AG10803 (cell line): Measurements from ENCODE around the gene HYKK.
"Not testable (repeated sequence)": the region's sequence is repeated elsewhere in the genome, so short reads cannot be mapped to it uniquely, and the experiment has no call there.

Experiments
- DNase-seq: peaks from one replicate; pipeline ENCODE4 v3.0.0; 2010; ENCODE audit warnings: low read depth
- H3K4me3 ChIP-seq: 2 replicates; pipeline ENCODE4 v1.5.1; 2011; ENCODE audit warnings: mild to moderate bottlenecking, low read length, control low read depth
- CTCF ChIP-seq: conservative IDR thresholded peaks from 2 replicates; pipeline ENCODE4 v1.5.1; 2011; ENCODE audit warnings: mild to moderate bottlenecking, low read length, control low read depth, inconsistent platforms

HYKK gene

GRCh38 chr15:78524230-78524629, 16.9 kb downstream of the HYKK start:
- DNase-seq: no peak
- TF ChIP-seq CTCF: no peak
- H3K4me3 ChIP-seq: no peak overlapping the region

DNA sequence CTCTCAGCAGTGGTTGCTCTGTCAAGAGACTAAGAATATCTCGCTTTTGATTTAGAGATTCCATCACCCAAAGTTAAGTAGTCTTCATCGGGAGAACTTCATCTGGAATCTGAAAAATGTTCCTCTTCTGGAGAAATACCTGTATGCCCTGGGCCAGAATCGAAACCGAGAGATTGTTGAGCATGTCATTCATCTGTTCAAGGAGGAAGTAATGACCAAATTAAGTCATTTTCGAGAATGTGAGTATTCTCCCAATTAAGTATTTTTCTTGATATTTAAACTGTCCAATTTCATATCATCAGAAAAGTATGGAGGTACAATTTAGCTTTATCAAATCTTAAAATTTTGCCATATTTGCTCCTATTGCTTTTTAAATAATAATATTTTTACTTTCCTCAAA, 19.9 kb downstream of the HYKK start:
- DNase-seq: no peak
- no peak for TF ChIP-seq CTCF
- no peak overlapping the region for H3K4me3 ChIP-seq

GRCh38 chr15:78533331-78533730, 26.0 kb downstream of the HYKK start:
- TF ChIP-seq CTCF: no peak
- H3K4me3 ChIP-seq: no peak overlapping the region
- no peak for DNase-seq

DNA sequence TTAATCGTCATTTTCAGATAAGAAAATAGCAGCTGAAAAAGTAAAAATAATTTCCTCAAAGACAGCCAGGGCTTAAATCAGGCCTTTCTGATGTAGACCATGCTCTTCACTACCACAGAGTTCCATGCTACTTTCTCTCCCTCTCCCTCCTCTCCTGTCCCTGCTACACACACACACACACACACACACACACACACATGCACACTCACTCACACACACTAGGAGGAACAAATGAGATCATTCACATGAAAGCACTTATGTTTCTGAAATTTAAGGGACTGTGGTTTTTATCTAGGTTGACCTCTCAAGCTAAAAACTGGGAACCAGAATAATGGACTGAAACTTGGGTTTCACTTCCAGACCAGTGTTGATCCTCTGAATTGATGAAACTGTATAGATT, 28.8 kb downstream of the HYKK start:
- TF ChIP-seq CTCF: no peak
- DNase-seq: peak; percentile 25
- H3K4me3 ChIP-seq: no peak overlapping the region

- peak; percentile 40 for DNase-seq
- no peak overlapping the region for H3K4me3 ChIP-seq
- no peak for TF ChIP-seq CTCF
Measured at GRCh38 chr15:78537266-78537905, 30.0 kb downstream of the HYKK start.

DNA sequence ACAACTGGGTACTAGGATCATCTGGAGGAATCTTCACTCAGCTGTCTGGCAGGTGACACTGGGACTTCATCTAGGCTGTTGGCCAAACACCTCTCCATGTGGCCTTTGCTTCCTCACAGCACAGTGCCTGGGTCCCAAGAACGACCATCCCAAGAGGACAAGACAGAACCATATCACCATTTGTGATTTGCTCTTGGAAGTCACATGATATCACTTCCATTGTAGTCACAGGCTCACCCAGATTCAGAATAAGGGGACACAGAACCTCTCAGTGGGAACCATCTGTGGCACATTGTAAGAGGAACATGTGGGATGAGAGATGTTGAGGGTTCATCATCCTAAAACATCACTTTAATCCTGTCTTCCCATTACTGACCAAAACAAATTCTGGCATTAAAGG, 31.0 kb downstream of the HYKK start:
- H3K4me3 ChIP-seq: no peak overlapping the region
- no peak for TF ChIP-seq CTCF
- DNase-seq: no peak

DNA sequence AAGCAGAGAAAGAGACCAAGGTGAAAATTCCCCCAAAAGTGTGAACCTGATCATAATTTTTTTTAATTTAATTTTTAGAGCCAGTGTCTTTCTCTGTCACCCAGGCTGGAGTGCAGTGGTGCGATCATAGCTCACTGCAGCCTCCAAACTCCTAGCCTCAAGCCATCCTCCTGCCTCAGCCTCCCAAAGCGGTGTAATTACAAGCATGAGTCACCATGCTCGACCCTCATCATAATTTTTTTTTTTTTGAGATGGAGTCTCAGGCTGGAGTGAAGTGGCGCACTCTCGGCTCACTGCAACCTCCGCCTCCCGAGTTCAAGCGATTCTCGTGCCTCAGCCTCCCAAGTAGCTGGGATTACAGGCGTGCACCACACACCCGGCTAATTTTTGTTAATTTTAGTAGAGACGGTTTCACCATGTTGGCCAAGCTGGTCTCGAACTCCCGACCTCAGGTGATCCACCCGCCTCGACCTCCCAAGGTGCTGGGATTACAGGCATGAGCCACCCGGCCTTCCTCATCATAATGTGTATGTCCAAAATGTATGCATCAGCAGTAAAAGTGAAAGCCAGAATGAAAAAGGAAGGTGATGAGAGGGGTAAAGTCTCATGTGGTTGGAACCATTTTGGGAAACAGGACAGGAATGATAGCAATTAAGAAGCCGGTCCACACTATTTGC, 32.2 kb downstream of the HYKK start:
- H3K4me3 ChIP-seq: peak overlapping the region; percentile 76
- not testable (repeated sequence) for DNase-seq
